Suppressor macrophage (primary cell): Measurements from ENCODE around the gene MRPL19.
"Not testable (repeated sequence)": the region's sequence is repeated elsewhere in the genome, so short reads cannot be mapped to it uniquely, and the experiment has no call there.

Experiments
- DNase-seq, 4 experiments: peaks; one replicate each; pipeline ENCODE4 v3.0.0-alpha.2; 2020 to 2022

Gene MRPL19

DNA sequence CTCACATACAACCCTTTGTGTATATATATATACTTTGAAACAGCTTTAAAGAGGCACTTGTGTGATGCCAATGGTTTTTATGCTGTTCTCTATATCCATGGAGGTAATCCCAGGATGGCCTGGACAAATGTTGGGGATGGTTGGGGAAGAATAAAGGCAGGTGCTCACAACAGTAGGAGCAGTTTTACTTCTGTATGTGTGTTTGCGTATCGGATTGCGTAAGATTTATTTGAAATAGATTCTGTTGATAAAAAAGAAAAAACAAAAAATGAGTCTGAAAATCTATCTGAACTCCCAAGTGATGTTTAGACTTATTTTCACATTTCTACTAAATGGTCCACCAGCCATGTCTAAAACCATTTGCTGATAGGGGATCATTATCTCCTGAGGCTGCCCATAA is 29.3 kb downstream of the MRPL19 start:
- no peak for DNase-seq

GRCh38 chr2:75676464-75676863 is 29.9 kb downstream of the MRPL19 start:
- no peak for DNase-seq

DNA sequence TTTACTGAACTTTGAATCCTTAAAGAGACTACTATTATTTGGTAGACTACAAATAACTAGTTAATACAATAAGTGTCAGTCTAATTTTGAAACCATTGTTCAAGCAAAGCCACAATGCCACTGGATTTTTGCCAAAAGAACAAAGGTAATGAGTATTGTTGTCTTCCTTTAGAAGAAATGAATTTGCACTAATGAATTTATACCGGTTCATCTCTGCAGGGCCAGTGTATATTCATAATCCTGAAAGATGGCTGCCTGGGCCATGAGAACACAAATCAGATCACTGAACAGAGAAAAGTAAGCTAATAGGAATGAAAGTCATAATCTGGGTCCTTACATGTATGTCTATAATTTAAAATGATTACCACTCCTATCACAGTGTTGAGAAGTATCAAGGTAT is 33.0 kb downstream of the MRPL19 start:
- no peak for DNase-seq

DNA sequence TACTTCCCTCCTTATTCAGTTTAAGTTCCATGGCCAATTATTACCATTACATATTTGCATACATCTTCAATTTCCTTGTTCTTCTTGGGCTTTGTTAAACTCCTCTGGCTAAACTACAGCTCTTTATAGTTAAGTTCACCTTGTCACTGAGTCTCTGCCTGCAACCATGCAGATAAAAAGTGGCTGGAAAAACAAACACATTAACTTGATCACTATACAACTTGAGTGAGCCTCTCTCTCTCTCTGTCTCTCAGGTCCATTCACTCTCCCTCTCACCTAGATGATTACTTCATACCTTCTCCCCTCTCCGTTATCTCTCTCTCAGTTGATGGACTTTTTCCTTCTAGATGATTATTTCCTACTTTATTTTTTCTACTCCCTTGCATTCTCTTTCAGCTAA is 33.8 kb downstream of the MRPL19 start:
- no peak for DNase-seq

- DNase-seq = not testable (repeated sequence)
These were observed 36.8 kb downstream of the MRPL19 start for GRCh38 chr2:75683430-75683829.

DNA sequence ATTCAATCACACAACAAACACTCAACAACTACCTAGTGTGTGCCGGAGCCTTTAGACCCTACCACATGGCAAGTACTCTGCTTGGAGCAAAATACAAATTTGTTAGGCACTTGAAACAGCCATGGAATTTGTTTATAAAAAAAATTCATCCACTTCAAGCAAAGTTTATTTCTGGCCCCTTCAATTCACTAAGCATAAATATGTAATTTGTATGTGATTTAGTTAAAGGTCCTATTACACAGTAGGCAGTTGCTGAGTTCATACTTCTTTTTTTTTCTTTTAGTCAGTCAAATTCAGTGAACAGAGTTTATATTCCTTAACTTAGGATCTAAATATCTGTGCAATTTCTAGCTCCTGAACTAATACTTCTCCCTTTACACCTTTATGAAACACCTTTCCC is 41.6 kb downstream of the MRPL19 start:
- no peak for DNase-seq

DNA sequence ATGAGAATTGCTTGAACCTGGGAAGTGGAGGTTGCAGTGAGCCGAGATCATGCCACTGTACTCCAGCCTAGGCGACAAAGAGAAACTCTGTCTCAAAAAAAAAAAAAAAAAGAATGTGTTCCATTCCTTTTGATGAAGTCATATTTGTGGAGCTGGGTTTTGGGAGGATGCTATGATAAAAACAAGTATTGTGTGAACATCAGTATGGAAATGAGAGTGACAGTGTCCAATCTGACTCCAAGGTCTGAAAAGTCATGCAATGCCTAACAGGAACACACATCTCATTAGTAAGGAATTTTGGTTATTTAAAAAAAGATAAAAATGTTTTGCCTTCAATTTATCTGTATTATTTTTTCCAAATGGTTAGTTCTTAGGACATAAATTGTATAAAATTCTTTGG is 52.3 kb downstream of the MRPL19 start:
- no peak for DNase-seq

GRCh38 chr2:75702593-75702992 is 56.0 kb downstream of the MRPL19 start:
- no peak for DNase-seq

GRCh38 chr2:75703589-75704287 is 57.2 kb downstream of the MRPL19 start:
- DNase-seq = no peak

DNA sequence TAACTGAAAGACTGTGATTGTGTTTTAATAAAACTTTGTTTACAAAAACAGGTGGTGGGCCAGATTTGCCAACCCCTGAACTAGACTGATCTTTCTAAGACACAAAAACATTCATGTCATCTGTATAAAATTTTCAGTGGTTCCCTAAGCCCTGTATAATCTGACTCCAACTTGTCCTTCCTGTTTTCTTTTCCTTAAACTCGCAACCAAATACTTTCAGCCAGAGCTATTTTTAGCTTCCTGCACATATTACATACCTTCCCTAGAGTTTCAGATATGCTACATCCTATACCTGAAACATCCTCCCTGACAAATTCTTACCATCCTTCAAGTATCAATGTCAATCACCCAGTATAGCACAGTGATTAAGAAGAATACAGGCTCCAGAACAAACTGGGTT is 59.3 kb downstream of the MRPL19 start:
- peak in 2 of 4 experiments; percentile 8 to 19 for DNase-seq

- DNase-seq = no peak
These were observed 61.3 kb downstream of the MRPL19 start for GRCh38 chr2:75707901-75708300.

DNA sequence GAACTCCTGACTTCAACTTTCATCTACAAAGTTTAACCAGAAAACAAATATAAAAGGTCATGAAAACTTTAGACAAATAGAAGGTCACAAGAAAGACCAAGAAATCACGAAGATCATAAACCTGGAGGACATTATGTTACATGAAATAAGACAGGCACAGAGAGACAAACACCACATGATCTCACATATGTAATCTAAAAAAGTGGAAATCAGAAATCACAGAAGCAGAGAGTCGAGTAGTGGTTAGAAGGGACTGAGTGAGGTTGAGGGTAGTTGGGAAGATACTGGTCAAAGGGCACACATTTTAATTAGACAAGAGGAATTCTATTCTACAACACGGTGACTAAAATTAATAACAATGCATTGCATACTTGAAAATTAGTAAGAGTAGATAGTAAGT is 62.7 kb downstream of the MRPL19 start:
- peak in 2 of 4 experiments; percentile 2 to 14 for DNase-seq

- DNase-seq = no peak
These were observed 63.6 kb downstream of the MRPL19 start for GRCh38 chr2:75710220-75710576.

- DNase-seq = peak; percentile 88 to 94 (median 92)
These were observed 64.1 kb downstream of the MRPL19 start, which contains the start of gene GCFC2 for GRCh38 chr2:75710577-75711253. Gene GCFC2, minus strand, starts transcription at chr2:75710915. Its CDS starts 60 bp downstream, at chr2:75710855.

DNA sequence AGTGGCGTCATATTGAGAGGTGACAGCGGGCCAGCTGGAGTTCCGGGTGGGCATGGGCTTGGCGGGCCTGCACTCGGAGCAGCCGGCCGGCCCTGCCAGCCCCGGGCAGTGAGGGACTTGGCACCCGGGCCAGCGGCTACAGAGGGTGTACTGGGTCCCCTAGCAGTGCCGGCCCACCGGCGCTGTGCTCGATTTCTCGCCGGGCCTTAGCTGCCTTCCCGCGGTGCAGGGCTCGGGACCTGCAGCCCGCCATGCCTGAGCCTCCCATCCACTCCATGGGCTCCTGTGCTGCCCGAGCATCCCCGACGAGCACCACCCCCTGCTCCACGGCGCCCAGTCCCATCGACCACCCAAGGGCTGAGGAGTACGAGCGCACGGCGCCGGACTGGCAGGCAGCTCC is 65.0 kb downstream of the MRPL19 start:
- not testable (repeated sequence) for DNase-seq

GRCh38 chr2:75716406-75716805 is 69.8 kb downstream of the MRPL19 start:
- DNase-seq = no peak

GRCh38 chr2:75719616-75720015 is 73.0 kb downstream of the MRPL19 start:
- DNase-seq = no peak

GRCh38 chr2:75720525-75720924 is 73.9 kb downstream of the MRPL19 start:
- no peak for DNase-seq

DNA sequence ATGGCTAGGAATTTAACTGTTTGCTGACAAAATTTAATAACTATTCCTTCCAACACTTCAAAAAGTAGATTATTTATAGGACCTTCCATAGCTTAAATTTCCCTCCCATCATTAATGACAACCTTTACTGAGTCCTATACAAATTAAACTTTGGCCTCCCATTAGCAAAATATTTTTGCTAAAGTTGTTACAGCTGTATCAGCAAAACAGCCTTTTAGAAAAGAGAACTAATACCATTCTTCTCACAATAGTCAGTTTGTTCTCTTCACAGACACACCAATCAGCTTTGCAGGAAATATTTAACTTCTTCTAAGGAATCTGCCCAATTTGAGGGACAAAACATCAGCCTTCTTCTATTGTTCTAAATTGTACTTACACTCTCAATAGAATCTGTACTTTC is 76.1 kb downstream of the MRPL19 start:
- no peak for DNase-seq

DNA sequence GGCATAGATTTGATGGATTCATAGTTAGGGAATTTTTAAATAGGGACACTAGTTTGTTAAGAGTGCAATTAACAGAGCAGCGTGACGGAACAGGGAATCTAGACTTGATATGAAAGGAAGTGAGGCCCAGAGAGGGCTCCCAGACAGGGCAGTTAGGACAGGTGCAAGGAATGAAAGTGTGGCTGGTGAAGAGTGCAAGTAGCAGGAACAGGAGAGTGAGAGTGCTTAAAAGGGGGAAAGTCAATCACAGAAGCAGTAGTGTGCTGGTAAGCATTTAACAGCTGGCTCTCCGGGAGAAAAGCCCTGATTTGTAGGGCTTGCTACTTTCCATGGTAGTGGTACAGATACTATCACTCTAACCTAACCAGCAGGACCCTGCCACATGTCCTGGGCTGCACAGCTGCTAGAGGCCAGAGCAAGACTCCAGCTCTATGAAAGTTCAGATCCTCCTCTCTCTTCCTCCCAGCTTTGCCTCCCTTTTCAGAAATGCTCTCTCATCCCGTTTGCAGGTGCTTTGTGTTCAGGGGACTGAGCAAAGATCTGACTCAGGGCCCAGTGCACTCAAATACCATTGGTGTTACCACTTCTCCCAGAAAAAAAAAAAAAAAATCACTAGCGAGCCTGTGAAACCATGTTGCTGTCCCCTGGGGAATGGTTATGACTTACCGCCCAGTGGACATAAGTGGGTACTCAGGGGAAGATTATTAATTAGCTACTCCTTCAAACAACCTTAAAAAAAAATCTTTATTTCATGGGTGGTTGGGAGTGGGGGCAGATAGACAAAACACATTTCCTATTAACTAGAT is 82.2 kb downstream of the MRPL19 start:
- DNase-seq = no peak

DNA sequence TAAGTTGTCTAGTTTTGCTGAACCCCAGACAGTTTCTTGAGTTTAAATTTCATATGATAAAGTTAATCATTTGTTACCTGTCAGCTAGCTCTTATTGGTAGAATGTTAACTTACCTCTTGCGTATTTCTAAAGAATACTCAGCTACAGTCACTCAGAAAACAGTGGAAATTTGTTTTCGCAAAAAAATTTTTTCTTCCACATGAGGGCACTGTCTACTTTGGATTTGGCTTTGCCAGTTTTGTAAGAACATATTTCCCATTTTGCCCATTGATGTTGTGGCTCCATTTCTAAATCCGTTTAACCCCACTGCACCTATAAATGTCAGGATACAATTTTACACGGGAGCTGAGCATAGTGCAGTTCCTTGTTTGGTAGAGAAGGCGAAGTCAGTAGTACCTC is 83.3 kb downstream of the MRPL19 start:
- DNase-seq = peak in 1 of 4 experiments; percentile 3

DNA sequence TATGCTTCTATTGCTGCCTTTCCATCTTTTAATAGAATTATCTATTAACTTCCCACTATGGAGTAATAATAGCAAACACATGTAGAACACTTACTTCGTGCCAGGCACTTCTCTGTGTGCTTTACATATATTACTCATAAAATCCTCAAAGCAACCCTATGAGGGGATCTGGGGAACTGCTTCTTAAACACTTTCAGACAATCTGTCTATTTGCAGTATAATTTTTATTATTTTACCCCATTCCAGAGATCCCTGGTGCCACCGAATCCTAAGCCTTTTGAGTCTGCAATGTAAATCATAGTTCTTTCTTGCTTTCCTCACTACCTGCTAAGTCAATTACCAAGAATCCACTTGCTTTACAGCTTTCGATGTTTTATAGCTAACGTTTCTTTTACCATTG is 89.7 kb downstream of the MRPL19 start:
- DNase-seq = no peak

GRCh38 chr2:75737961-75738360 is 91.4 kb downstream of the MRPL19 start:
- no peak for DNase-seq
